Astrocyte of the spinal cord (primary cell): ENCODE data around the gene NKAIN4.

Experiments used
- DNase-seq: peaks from one replicate; pipeline ENCODE4 v3.0.0; 2011; ENCODE audit warnings: low read depth, low spot score
- H3K4me3 ChIP-seq: 2 replicates; pipeline ENCODE4 v1.5.1; 2011; ENCODE audit warnings: low read depth, mild to moderate bottlenecking, low read length, moderate library complexity
- in situ Hi-C: cut with HindIII; loops from 2 replicates; pipeline ENCODE4 v1.10.0; 2017; ENCODE audit warnings: low sequenced_read_pairs
- TF ChIP-seq, protein P1 (sequence below): IDR thresholded peaks from 2 replicates; pipeline ENCODE4 v1.5.1; 2012; ENCODE audit warnings: low read depth, mild to moderate bottlenecking, low read length, inconsistent platforms

NKAIN4 gene

DNA sequence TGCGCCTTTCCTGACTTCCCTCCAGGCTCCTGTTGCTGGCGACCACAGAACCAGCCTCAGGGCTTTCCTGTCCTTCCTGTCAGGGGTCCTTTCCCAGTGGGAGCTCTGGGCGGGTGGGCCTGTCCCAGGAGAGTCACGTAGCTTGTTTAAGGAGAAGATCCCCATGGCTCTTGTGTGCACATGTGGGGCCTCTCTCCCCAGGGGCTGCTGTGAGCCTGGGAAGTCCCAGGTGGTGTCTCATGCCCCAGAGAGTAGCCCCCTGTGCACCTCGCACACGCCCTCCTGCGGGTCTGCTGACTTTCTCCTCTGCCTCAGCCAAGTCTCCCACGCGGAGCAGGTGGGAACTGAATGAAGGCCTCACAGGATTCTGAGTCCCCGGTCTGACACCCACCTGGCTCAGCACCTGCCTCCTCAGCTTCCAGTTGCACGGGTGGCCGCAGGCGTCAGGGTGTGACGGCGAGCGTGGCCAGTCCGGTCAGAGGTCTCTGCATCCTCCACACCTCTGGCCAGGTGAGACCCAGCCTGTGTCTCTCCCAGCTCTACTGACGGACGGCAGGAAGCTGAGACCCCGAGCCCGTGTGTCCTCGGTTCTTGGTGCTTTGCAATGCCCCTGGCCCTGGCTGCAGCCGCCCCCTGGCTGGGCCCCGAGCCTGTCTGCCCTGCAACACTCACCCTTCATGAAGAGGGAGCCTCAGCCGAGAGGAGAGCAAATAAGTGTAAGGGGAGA, 5.6 kb upstream of the NKAIN4 start:
- in situ Hi-C loops: no loop called here
- TF ChIP-seq, protein P1, sequence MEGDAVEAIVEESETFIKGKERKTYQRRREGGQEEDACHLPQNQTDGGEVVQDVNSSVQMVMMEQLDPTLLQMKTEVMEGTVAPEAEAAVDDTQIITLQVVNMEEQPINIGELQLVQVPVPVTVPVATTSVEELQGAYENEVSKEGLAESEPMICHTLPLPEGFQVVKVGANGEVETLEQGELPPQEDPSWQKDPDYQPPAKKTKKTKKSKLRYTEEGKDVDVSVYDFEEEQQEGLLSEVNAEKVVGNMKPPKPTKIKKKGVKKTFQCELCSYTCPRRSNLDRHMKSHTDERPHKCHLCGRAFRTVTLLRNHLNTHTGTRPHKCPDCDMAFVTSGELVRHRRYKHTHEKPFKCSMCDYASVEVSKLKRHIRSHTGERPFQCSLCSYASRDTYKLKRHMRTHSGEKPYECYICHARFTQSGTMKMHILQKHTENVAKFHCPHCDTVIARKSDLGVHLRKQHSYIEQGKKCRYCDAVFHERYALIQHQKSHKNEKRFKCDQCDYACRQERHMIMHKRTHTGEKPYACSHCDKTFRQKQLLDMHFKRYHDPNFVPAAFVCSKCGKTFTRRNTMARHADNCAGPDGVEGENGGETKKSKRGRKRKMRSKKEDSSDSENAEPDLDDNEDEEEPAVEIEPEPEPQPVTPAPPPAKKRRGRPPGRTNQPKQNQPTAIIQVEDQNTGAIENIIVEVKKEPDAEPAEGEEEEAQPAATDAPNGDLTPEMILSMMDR: no peak
- no peak for DNase-seq

DNA sequence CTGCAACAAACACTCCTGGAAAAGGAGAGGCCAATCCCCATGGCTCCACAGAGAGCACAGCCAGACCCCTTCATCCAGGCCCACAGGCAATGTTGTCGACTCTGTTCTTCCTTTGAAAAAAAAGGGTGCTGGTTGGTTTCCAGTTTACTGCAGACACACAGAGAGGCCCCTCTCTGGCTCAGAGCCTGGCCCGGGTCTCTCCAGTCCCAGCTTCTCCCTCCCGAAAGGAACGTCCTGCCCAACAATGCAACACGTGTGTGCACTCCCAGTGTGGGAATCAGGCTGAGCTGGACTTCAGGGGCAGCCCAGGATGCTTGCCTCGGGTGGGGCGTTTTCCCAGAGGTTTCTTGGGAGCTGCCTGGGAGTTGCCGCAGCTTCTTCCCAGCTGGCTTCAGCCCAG, 4.5 kb upstream of the NKAIN4 start:
- no peak for DNase-seq
- TF ChIP-seq, protein P1: no peak
- in situ Hi-C loops: no loop called here
- no peak overlapping the region for H3K4me3 ChIP-seq

More for the DNA sequence above, 5.6 kb upstream of the NKAIN4 start:
- no peak overlapping the region for H3K4me3 ChIP-seq

- TF ChIP-seq, protein P1: no peak
- no peak for DNase-seq
- no peak overlapping the region for H3K4me3 ChIP-seq
- in situ Hi-C loops: no loop called here
Measured at GRCh38 chr20:63257629-63258028, 3.4 kb upstream of the NKAIN4 start.

- H3K4me3 ChIP-seq: no peak overlapping the region
- in situ Hi-C loops: no loop called here
- DNase-seq: no peak
- TF ChIP-seq, protein P1: no peak
Measured at GRCh38 chr20:63256954-63257353, 2.7 kb upstream of the NKAIN4 start.

DNA sequence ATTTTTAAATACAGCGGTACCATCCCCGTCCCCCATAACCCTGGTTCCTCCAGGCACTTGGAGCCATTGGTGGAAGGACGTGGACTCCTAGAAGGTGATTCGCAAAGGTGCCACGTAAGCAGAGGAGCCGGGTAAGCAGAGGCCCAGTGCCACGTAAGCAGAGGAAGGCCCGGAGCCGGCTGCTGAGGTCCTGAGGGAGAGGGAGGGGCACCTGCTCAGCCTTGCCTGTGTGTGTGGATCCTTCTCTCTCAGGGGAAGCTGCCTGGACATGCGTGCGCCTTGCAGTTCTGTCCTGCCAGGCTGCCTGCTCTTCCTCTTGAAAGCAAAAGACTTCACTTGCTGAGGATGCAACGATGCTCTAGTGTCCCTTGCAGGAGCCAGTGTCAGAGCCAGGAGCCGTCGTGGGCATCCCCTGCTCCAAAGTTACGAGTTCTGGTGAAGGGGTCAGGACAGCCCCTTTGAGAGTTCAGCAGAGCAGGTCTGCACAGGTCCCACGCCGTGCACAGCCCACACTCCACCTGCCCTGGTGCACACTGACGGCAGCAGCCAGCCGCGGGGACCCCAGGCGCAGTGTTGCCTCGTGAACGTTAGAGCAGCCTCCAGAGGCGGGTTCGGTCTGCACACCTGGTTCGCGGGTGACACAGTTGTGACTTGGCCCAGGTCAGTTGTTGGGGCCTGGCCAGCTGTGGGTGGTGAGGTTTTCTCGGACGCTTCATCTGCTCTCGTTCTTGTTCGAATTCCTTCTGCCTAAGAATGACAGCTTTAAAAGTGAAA, 1.9 kb upstream of the NKAIN4 start:
- H3K4me3 ChIP-seq: no peak overlapping the region
- DNase-seq: no peak
- TF ChIP-seq, protein P1: no peak
- in situ Hi-C loops: no loop called here

GRCh38 chr20:63254606-63255384, 532 bp upstream of the NKAIN4 start:
- in situ Hi-C loops: no loop called here
- H3K4me3 ChIP-seq: no peak overlapping the region
- TF ChIP-seq, protein P1: peak; percentile 15
- no peak for DNase-seq
